GM13977 (cell line): ENCODE results near the gene ZFPM1.

Experiments used
- DNase-seq: peaks from one replicate; pipeline ENCODE4 v3.0.0; 2012; ENCODE audit warnings: low spot score
- in situ Hi-C: fragments of 300-500 bp; cut with MboI; formaldehyde crosslinking; loops from one replicate; pipeline ENCODE4 v1.12.0; 2022; ENCODE audit warnings: low sequenced_read_pairs, low pct_unique_long_range_greater_than_20kb, mixed read lengths, inconsistent platforms; ENCODE audit not compliant: unreplicated experiment
- TF ChIP-seq, protein P1 (sequence below): IDR thresholded peaks from 2 replicates; pipeline ENCODE4 v1.5.1; 2012; ENCODE audit warnings: mild to moderate bottlenecking, control low read depth; ENCODE audit not compliant: insufficient read depth; ENCODE audit errors: extremely low read depth, missing control alignments

The ZFPM1 gene

DNA sequence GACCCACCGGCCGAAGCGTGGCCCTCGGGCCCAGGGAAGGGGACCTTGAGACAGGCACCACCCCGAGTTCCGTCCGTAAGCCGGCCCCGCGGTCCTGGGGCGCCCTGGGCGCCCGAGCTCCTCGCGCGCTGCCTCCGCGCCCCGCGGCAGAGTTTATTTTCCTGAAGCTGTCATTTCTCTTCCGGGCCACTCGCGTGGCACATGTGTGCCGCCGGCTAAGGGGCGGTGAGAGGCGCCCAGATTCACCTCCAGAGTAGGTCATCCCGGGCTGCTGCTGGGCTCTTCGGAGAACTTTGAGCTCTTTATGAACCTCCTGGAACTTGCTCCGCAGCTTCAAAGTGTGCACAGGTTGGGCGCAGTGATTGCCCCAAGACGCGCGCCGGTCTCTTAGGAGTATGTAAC lies 117.6 kb downstream of the ZFPM1 start:
- in situ Hi-C loops: no loop called here
- DNase-seq: no peak
- TF ChIP-seq, protein P1, sequence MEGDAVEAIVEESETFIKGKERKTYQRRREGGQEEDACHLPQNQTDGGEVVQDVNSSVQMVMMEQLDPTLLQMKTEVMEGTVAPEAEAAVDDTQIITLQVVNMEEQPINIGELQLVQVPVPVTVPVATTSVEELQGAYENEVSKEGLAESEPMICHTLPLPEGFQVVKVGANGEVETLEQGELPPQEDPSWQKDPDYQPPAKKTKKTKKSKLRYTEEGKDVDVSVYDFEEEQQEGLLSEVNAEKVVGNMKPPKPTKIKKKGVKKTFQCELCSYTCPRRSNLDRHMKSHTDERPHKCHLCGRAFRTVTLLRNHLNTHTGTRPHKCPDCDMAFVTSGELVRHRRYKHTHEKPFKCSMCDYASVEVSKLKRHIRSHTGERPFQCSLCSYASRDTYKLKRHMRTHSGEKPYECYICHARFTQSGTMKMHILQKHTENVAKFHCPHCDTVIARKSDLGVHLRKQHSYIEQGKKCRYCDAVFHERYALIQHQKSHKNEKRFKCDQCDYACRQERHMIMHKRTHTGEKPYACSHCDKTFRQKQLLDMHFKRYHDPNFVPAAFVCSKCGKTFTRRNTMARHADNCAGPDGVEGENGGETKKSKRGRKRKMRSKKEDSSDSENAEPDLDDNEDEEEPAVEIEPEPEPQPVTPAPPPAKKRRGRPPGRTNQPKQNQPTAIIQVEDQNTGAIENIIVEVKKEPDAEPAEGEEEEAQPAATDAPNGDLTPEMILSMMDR: no peak

DNA sequence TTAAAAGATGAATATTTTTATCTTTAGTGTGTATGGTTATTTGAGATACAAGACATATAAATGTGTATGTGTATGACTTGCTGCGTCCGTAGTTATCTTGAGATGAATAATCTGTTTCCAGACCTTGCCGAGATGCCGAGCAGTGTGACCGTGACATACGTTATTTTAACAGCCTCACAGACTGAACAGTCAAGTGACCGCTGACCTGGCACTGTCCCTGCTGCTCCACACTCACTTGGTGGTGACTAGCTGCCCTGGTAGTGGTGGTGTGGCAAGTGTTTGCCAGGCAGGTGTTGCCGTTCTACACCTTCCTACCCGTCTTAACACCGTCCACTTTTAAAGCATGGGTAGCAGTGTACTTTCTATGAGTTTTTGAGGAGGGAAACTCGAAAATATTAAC lies 122.2 kb downstream of the ZFPM1 start:
- DNase-seq: no peak

DNA sequence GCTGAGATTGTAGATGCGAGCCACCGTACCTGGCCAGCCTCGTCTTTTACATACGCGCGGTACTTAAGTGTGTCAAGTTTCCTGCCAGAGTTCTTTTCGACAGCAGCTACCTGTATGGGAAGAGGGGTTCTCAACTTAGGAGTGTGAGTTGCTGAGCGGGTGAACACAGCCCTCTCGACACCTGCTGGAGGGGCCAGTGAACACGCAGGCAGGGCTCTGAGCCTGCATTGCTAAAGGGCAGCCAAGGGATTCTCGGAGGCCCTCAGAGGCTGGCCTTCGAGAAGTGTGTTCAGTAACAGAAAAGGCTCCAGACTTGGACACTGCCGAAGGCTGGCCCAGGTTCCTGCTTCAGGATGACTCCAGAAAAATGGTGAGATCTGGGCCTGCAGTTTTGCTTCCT lies 123.2 kb downstream of the ZFPM1 start:
- DNase-seq: no peak
- in situ Hi-C loops: no loop called here
- TF ChIP-seq, protein P1: no peak

More for the DNA sequence above, 122.2 kb downstream of the ZFPM1 start:
- in situ Hi-C loops: no loop called here
- TF ChIP-seq, protein P1: no peak

DNA sequence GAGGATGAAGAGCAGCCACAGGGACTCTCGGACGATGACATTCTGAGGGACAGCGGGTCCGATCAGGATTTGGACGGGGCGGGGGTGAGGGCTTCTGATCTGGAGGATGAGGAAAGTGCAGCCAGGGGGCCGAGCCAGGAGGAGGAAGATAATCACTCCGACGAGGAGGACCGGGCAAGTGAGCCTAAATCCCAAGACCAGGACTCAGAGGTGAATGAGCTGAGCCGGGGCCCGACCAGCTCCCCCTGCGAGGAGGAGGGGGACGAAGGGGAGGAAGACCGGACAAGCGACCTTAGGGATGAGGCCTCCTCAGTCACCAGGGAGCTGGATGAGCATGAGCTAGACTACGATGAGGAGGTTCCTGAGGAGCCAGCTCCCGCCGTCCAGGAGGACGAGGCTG lies 124.1 kb downstream of the ZFPM1 start:
- in situ Hi-C loops: no loop called here
- no peak for DNase-seq
- TF ChIP-seq, protein P1: no peak

DNA sequence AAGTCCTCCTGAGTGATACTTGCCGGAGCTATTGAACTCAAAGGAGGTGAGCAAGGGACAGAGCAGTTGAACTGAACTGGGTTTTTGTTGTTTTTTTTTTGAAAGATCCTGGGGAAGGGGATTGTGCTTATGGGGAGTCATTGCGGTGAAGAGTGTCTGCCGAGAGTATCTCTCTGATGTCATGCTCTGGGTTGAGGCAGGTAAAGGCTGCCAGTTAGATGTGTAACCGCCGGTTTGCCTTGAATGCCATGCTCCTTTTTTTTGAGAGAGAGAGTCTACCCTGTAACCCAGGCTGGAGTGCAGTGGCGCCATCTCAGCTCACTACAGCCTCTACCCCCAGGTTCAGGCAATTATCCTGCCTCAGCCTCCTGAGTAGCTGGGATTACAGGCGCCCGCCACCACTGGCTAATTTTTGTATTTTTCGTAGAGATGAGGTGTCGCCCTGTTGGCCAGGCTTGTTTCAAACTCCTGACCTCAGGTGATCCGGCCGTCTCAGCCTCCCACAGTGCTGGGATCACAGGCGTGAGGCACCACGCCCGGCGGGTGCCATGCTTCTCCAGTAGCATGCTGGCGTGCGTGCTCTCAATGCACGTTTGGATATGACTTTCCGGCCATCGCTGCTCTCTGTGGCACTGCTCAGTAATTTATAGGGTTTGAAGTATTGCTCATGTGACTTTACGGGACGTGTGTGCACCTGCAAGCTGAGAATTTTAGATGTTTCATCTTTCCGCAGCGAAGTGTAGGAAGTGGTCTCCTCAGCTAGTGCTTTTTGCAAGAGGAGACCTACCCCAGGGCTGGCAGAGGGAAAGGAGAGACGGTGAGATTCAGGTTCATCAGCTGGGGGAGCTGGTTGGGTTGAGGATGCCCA lies 125.6 kb downstream of the ZFPM1 start:
- TF ChIP-seq, protein P1: no peak
- no peak for DNase-seq
- in situ Hi-C loops: no loop called here

DNA sequence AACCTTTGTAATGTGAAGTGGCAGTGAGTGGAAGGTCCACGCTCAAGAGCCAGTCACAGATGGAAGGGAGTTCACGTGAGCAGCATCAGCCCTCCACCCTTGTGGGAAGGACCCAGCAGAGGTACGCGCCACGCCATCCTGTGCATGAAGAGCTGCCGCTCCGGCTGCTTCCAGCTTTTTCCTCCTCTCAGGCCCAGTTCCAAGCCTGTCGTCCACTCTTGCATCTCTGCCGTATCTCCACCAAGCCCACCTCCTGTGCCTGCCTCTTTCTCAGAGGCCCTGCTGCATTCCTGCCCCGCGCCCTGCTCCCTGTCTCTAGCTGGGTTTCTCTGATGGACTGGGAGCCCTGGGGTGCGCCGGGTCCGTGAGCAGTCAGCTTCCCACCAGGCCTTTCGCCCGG lies 127.3 kb downstream of the ZFPM1 start:
- DNase-seq: no peak
- in situ Hi-C loops: no loop called here
- TF ChIP-seq, protein P1: no peak
